Hematopoietic multipotent progenitor cell treated with erythropoietin and hydrocortisone succinate and interleukin-3 and kit ligand, for 15 days (in vitro differentiated cells): ENCODE data around the gene LHPP.

Experiments used
- DNase-seq: peaks from one replicate; pipeline ENCODE4 v3.0.0-alpha.2; 2015; ENCODE audit warnings: low spot score

LHPP gene

GRCh38 chr10:124644771-124645415 is 183.3 kb downstream of the LHPP start:
- DNase-seq = no peak

- DNase-seq = no peak
These were observed 184.0 kb downstream of the LHPP start for GRCh38 chr10:124645467-124646095.

DNA sequence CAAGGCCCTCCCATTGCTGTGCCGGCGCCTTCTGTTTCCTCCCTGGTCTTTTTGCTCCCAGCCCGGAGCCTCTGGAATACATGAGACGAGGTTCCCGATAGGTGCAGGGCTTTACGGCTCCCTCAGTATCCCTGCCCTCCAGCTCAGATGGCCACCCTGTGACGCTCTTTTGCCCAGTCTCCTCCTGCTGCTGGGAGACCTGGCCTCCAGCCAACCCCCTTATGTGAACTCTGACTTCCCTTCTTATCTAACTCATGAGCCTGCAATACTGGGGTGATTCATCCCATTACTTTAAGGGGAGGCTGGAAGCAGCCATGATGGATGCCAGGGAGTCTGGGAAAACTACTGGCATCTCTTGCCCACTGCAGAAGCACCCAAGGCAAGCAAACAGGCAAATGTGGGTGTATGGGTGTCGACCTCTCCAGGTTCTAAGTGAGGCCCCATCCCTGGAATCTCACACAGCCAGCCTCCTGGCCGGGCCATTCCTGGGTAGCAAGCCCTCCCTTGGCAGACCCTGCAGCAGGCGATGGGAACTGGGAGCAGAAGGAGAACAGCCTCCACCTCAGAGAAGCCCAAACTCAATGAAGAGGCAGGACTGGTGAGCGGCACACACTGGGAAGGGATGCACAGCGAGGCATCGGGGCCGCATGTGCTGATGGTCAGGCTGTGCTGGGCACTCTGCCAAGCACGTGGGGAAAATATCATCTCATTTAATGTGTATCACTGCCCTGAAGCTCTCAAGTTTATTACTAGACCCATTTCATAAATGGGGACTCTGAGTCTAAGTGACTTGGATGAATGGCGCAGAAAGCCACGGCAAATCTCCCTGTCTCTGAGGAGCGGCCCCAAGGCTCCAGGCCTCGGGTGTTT is 185.1 kb downstream of the LHPP start:
- DNase-seq = peak; percentile 84

DNA sequence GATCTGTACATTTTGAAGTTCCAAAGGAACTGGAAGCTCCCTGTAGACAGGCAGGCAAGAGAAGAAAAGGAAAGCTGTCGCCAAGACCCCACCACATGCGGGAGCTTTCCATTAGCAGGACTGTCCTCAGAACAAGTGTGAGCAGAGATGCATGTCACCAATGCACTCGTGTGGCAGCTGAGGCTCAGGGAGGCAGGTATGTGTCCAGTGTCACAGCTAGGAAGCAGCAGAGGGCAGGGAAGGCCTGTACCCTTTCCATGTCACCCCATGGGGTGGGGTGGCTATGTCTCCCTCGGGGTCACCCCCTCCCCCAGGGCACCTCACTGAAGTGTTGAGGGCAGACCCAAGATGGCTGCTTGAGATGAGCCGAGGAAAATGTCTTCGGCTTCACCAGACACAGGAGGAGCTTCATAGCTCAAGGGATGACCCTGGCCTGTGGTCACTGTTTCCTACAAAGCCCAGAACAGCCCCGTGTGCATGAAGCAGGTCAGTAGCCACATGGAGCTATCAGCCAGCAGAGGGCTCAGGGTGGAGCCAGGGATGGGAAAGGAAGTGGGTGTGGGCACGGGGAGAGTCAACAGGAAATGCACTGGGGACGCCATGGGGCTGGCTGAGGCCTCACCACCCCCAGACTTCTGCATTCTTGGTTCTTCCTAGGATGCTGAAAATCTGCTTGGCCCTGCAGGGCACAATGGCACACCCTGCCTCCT is 186.0 kb downstream of the LHPP start:
- DNase-seq = peak; percentile 76

GRCh38 chr10:124648131-124648475 is 186.5 kb downstream of the LHPP start:
- DNase-seq = no peak

GRCh38 chr10:124648738-124649137 is 187.1 kb downstream of the LHPP start:
- peak; percentile 76 for DNase-seq

- DNase-seq = no peak
These were observed 187.6 kb downstream of the LHPP start for GRCh38 chr10:124649214-124649613.

- no peak for DNase-seq
These were observed 188.6 kb downstream of the LHPP start for GRCh38 chr10:124650263-124650662.

- DNase-seq = no peak
These were observed 189.3 kb downstream of the LHPP start for GRCh38 chr10:124650820-124651401.

- no peak for DNase-seq
These were observed 189.8 kb downstream of the LHPP start for GRCh38 chr10:124651402-124651891.

DNA sequence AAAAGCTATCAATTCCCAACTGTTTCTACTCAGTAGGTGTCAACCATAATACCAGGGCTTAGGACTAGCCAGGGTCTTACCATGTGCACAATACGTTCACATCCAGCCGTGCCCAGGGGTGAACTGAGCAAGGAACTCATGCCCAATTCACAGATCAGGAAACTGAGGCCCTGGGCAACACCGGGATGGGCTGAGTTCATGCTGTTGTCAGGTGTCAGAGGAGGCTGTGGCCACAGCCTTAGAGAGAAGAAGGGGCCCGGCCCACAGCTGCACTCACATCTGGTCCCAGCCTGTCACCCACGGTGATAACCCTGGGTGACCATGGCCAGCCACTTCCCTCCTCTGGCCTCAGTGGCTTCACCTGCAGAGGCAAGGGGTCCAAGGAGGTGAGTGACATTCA is 190.6 kb downstream of the LHPP start:
- no peak for DNase-seq

DNA sequence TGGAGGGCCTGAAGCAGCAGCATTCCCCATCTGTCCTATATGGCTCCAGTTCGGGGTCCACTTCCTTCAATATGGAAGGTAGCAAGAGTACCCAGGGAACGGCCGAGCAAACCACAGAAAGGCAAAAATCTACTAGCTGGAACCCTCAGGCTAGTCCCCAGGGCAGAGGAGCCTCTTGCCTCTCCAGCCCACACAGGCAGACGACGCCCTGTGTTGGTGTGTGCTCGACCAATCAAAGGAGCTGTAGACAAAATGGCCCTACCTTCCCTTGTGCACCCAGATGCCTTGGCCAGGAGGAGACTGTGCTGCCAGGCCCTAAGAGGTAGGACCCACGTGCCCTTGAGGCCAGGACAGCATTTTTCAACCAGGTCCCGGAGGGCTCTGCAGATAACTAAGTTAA is 191.1 kb downstream of the LHPP start:
- DNase-seq = peak; percentile 35

DNA sequence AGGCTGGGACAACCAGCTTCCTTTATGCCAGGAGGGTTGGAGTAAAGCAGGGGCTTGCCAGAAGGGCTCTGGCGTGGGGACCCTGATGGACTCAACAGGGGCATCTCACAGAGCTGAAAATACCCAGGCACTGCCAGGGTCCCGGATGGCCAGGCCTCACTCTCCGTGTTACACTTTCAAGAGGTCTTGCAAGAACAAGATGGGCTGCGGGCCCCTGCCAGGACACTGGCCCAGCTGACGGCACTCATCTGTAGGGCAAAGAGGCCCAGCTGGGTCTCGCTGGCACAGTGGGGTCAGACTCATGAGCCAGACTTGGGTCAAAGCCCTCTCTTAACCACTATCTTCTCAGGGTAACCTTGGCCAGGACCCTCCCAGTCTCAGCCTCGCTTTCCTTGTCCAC is 191.7 kb downstream of the LHPP start:
- no peak for DNase-seq

GRCh38 chr10:124653811-124654651 is 192.4 kb downstream of the LHPP start:
- DNase-seq = no peak

- no peak for DNase-seq
These were observed 193.1 kb downstream of the LHPP start for GRCh38 chr10:124654686-124655085.

- DNase-seq = no peak
These were observed 193.8 kb downstream of the LHPP start for GRCh38 chr10:124655191-124656112.

DNA sequence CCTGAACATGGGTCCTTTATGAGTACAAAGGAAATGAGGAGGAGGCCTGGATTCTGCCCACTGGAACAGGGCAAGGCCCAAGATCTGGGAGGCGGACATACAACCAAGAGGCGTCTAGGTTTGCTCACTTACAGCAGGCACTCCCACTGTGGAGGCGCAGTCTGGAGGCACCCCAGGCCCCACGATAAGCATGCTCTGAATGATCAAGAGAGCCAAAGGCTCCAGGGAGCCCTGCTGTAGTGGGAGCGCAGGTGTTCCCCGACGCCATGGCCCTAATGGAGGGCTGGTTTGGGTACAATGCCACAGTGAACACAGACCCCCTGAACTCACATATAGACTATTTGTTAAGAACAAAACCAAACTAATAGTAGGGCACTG is 194.5 kb downstream of the LHPP start:
- DNase-seq = no peak

DNA sequence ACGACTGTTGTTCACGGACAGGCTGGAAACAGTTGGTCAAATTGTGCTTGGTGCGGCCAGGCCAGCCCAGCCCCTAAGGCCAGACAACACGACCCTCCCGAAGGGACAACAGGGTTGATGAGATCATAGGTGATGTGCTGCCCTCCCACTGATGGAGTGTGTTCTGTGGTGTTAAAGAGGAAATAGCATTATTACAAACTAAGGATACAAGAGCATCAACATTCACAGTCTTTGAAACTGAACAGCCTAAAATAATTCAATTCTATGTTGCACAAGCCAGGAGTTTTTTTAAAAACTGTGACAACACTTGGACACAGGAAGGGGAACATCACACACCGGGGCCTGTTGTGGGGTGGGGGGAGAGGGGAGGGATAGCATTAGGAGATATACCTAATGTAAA is 194.9 kb downstream of the LHPP start:
- DNase-seq = no peak

- no peak for DNase-seq
These were observed 196.2 kb downstream of the LHPP start for GRCh38 chr10:124657806-124658205.
